ENCODE measurements around the gene CAPN10.

CAPN10 gene

GRCh38 chr2:240567872-240568677 is 18.5 kb upstream of the CAPN10 start, which contains the start of gene RNPEPL1:
TSS of gene RNPEPL1 (plus strand) at chr2:240568484. CDS start at chr2:240568587, 103 bp downstream.
- DNase-seq: peak; percentile 74
- Mint-ChIP-seq H3K4me1 (ENCODE audit: low read depth) (peaks cover 70% of the 10 kb centered on the region), H3K9me3 (no peaks in the 10 kb centered on the region), H3K36me3 (ENCODE audit: low read depth) (peaks cover 56% of the 10 kb centered on the region), H3K27me3 (no peaks in the 10 kb centered on the region), H3K27ac (peak within 1 kb of the TSS; percentile 92), H3K4me3 (peak within 1 kb of the TSS; percentile 93)

- DNase-seq: peak; percentile 69
- Mint-ChIP-seq H3K27me3 (no peaks in the 10 kb centered on the region), H3K27ac (peak overlapping the region; percentile 87), H3K4me3 (peak overlapping the region; percentile 82), H3K36me3 (ENCODE audit: low read depth) (peaks cover 50% of the 10 kb centered on the region), H3K9me3 (no peaks in the 10 kb centered on the region), H3K4me1 (ENCODE audit: low read depth) (peaks cover 61% of the 10 kb centered on the region)
Measured at GRCh38 chr2:240568678-240569522, 17.6 kb upstream of the CAPN10 start.

- Mint-ChIP-seq H3K27ac (peak overlapping the region; percentile 76), H3K36me3 (ENCODE audit: low read depth) (peaks cover 46% of the 10 kb centered on the region), H3K4me1 (ENCODE audit: low read depth) (peaks cover 55% of the 10 kb centered on the region), H3K27me3 (no peaks in the 10 kb centered on the region), H3K9me3 (no peaks in the 10 kb centered on the region), H3K4me3 (peak overlapping the region; percentile 82)
- no peak for DNase-seq
Measured at GRCh38 chr2:240569523-240569997, 17.0 kb upstream of the CAPN10 start.

GRCh38 chr2:240569998-240570530 is 16.5 kb upstream of the CAPN10 start:
- Mint-ChIP-seq H3K27ac (no peak overlapping the region), H3K36me3 (ENCODE audit: low read depth) (peaks cover 45% of the 10 kb centered on the region), H3K4me1 (ENCODE audit: low read depth) (peaks cover 50% of the 10 kb centered on the region), H3K27me3 (no peaks in the 10 kb centered on the region), H3K9me3 (no peaks in the 10 kb centered on the region), H3K4me3 (peak overlapping the region; percentile 82)
- no peak for DNase-seq

GRCh38 chr2:240570531-240571313 is 15.8 kb upstream of the CAPN10 start:
- Mint-ChIP-seq H3K27ac (peak overlapping the region; percentile 77), H3K36me3 (ENCODE audit: low read depth) (peaks cover 47% of the 10 kb centered on the region), H3K9me3 (no peaks in the 10 kb centered on the region), H3K4me1 (ENCODE audit: low read depth) (peaks cover 43% of the 10 kb centered on the region), H3K4me3 (no peak overlapping the region), H3K27me3 (no peaks in the 10 kb centered on the region)
- peak; percentile 34 for DNase-seq

- peak; percentile 27 for DNase-seq
- H3K27me3 Mint-ChIP-seq: no peaks in the 10 kb centered on the region
- H3K9me3 Mint-ChIP-seq: no peaks in the 10 kb centered on the region
- H3K36me3 Mint-ChIP-seq (ENCODE audit: low read depth): peaks cover 52% of the 10 kb centered on the region
- H3K4me3 Mint-ChIP-seq: no peak overlapping the region
- peaks cover 38% of the 10 kb centered on the region for H3K4me1 Mint-ChIP-seq (ENCODE audit: low read depth)
- peak overlapping the region; percentile 77 for H3K27ac Mint-ChIP-seq
Measured at GRCh38 chr2:240571314-240571973, 15.1 kb upstream of the CAPN10 start.

GRCh38 chr2:240572141-240573031 is 14.1 kb upstream of the CAPN10 start:
- DNase-seq: peak; percentile 29
- Mint-ChIP-seq H3K27me3 (no peaks in the 10 kb centered on the region), H3K36me3 (ENCODE audit: low read depth) (peaks cover 57% of the 10 kb centered on the region), H3K4me1 (ENCODE audit: low read depth) (peaks cover 31% of the 10 kb centered on the region), H3K4me3 (no peak overlapping the region), H3K9me3 (no peaks in the 10 kb centered on the region), H3K27ac (peak overlapping the region; percentile 61)

- peaks cover 27% of the 10 kb centered on the region for H3K4me1 Mint-ChIP-seq (ENCODE audit: low read depth)
- DNase-seq: no peak
- no peak overlapping the region for H3K27ac Mint-ChIP-seq
- no peaks in the 10 kb centered on the region for H3K9me3 Mint-ChIP-seq
- H3K4me3 Mint-ChIP-seq: no peak overlapping the region
- peaks cover 57% of the 10 kb centered on the region for H3K36me3 Mint-ChIP-seq (ENCODE audit: low read depth)
- H3K27me3 Mint-ChIP-seq: no peaks in the 10 kb centered on the region
Measured at GRCh38 chr2:240573071-240573515, 13.4 kb upstream of the CAPN10 start.

- no peak for DNase-seq
- H3K27me3 Mint-ChIP-seq: no peaks in the 10 kb centered on the region
- H3K36me3 Mint-ChIP-seq (ENCODE audit: low read depth): peaks cover 61% of the 10 kb centered on the region
- H3K27ac Mint-ChIP-seq: no peak overlapping the region
- peaks cover 29% of the 10 kb centered on the region for H3K4me1 Mint-ChIP-seq (ENCODE audit: low read depth)
- no peaks in the 10 kb centered on the region for H3K9me3 Mint-ChIP-seq
- H3K4me3 Mint-ChIP-seq: no peak overlapping the region
Measured at GRCh38 chr2:240573516-240574385, 12.8 kb upstream of the CAPN10 start.

GRCh38 chr2:240574386-240575100 is 12.0 kb upstream of the CAPN10 start:
- H3K27ac Mint-ChIP-seq: no peak overlapping the region
- no peak for DNase-seq
- no peaks in the 10 kb centered on the region for H3K27me3 Mint-ChIP-seq
- no peaks in the 10 kb centered on the region for H3K9me3 Mint-ChIP-seq
- no peak overlapping the region for H3K4me3 Mint-ChIP-seq
- peaks cover 61% of the 10 kb centered on the region for H3K36me3 Mint-ChIP-seq (ENCODE audit: low read depth)
- H3K4me1 Mint-ChIP-seq (ENCODE audit: low read depth): peaks cover 33% of the 10 kb centered on the region

GRCh38 chr2:240575101-240575965 is 11.2 kb upstream of the CAPN10 start:
- Mint-ChIP-seq H3K27me3 (no peaks in the 10 kb centered on the region), H3K4me3 (no peak overlapping the region), H3K36me3 (ENCODE audit: low read depth) (peaks cover 68% of the 10 kb centered on the region), H3K4me1 (ENCODE audit: low read depth) (peaks cover 33% of the 10 kb centered on the region), H3K9me3 (no peaks in the 10 kb centered on the region), H3K27ac (peak overlapping the region; percentile 59)
- DNase-seq: no peak

Data from activated T-cell treated with anti-CD3 and anti-CD28 coated beads, Interleukin-2, amount 50 U/mL, for 24 hours (primary cell).